Lung (tissue), 12 donors: ENCODE data around the gene UBE2I. TPM values are rescaled to one million over a fixed set of nuclear protein-coding genes. Genes with fewer than 3 reads are reported as not detected.

ENCODE experiments used
- ATAC-seq: fragments of 200-7000 bp; cut with Tn5 transposase; one replicate; pipeline ENCODE4 v1.9.1; 2020; ENCODE audit warnings: moderate number of reproducible peaks; ENCODE audit not compliant: insufficient read depth, low FRiP score
- DNase-seq, 3 donors: peaks; one replicate each; pipeline ENCODE4 v3.0.0-alpha.2; 2013 to 2017
- H3K27ac ChIP-seq, 2 donors: one replicate each; pipeline ENCODE4 v1.5.1; 2013; ENCODE audit warnings: mild to moderate bottlenecking in 2 of 2, moderate library complexity in 2 of 2, control low read depth in 1 of 2, inconsistent platforms in 1 of 2, low read depth in 1 of 2, low read length in 1 of 2
- H3K27me3 ChIP-seq, 3 donors: one replicate each; pipeline ENCODE4 v1.5.1; 2013; ENCODE audit warnings: low read length in 2 of 3; ENCODE audit not compliant: control insufficient read depth in 3 of 3, insufficient read depth in 3 of 3
- H3K36me3 ChIP-seq, 4 donors: one replicate each; pipeline ENCODE4 v1.5.1; 2013; ENCODE audit warnings: low read length in 4 of 4, mild to moderate bottlenecking in 1 of 4, moderate library complexity in 1 of 4; ENCODE audit not compliant: control insufficient read depth in 4 of 4, insufficient read depth in 4 of 4
- H3K4me1 ChIP-seq, 5 donors: one replicate each; pipeline ENCODE4 v1.5.1; 2013; ENCODE audit warnings: low read length in 5 of 5, mild to moderate bottlenecking in 2 of 5, moderate library complexity in 1 of 5; ENCODE audit not compliant: control insufficient read depth in 5 of 5, insufficient read depth in 5 of 5
- H3K4me3 ChIP-seq: one replicate; pipeline ENCODE4 v1.5.1; 2013; ENCODE audit warnings: mild to moderate bottlenecking, control low read depth, moderate library complexity
- H3K9ac ChIP-seq, 2 donors: one replicate each; pipeline ENCODE4 v1.5.1; 2013; ENCODE audit warnings: low read length in 2 of 2, control low read depth in 1 of 2; ENCODE audit not compliant: insufficient read depth in 1 of 2
- H3K9me3 ChIP-seq, 4 donors: one replicate each; pipeline ENCODE4 v1.5.1; 2013; ENCODE audit warnings: low read length in 3 of 4, mild to moderate bottlenecking in 1 of 4, moderate library complexity in 1 of 4; ENCODE audit not compliant: control insufficient read depth in 4 of 4, insufficient read depth in 3 of 4
- WGBS, 2 donors: extraction: QIAGEN DNeasy Blood & Tissue Kit; methylation state at CpG; one replicate each; pipeline ENCODE4 v1.1.7; 2013; 5-methylcytosine and 5-hydroxymethylcytosine counted together
- polyA plus RNA-seq, 2 donors: library from polyadenylated mRNA; stranded (reverse); fragments of 200-250 nt; gene quantifications; one replicate each; pipeline ENCODE4 v1.2.1, GENCODE V29; 2013
- total RNA-seq, 2 donors: library from RNA; depleted of rRNA in 1 of 2; stranded (reverse); fragments of >200 nt in 1 of 2; gene quantifications; one replicate each; pipeline ENCODE4 v1.2.1, GENCODE V29; 2014 to 2021
- TF ChIP-seq, protein P1 (sequence below): IDR thresholded peaks from 2 replicates; pipeline ENCODE4 v1.5.1; 2012; ENCODE audit warnings: mild to moderate bottlenecking; ENCODE audit errors: control extremely low read depth, extremely low read depth
- donor health status: control.
- donor health status: control.
- donor health status: Bipolar disorder and iron deficiency.
- donor health status: healthy.
- donor health status: DM: yes; HTN: yes; CAD: no.

Gene UBE2I
- total and polyA plus RNA-seq, 4 donors: 63.9 to 96.8 (median 81.5) TPM

DNA sequence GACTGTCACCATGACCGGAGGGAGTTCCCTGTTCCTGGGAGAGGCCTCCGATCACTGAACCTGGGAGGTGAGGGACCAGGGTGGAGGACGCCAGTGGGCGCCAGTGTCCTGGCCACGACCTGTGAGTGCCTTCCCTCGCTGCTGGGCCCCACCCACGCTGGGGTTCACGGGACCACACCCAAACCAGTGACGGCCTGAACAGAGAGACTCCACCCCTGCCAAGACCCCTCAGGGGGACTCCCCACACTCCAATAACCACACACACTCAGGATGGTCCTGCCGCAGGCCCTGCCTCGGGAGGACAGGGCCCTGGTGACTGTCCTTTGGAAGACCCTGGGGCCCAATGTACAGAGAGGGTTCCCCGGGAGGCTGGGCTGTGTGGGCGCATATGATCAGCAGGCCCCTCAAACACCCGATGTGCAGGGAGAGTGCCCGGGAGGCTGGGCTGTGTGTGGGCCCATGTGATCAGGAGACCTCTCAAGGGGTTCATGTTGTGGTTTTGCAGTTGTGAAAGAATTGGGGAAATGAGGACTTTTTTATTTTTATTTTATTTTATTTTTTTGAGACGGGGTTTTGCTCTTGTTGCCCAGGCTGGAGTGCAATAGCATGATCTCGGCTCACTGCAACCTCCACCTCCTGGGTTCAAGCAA is 27.0 kb upstream of the UBE2I start:
- H3K36me3 ChIP-seq: no peaks in the 10 kb centered on the region
- WGBS, 2 donors: 64 to 65% methylated on average over 17 of the region's 17 CpGs
- H3K27ac ChIP-seq: no peak overlapping the region
- ATAC-seq: no peak
- no peak overlapping the region for H3K4me3 ChIP-seq
- H3K27me3 ChIP-seq: peaks cover 3 to 8% (median 4%) of the 10 kb centered on the region in 3 donors
- H3K9ac ChIP-seq: no peak overlapping the region
- peaks cover 0 to 3% (median 0%) of the 10 kb centered on the region in 5 donors for H3K4me1 ChIP-seq
- DNase-seq: no peak
- TF ChIP-seq, protein P1, sequence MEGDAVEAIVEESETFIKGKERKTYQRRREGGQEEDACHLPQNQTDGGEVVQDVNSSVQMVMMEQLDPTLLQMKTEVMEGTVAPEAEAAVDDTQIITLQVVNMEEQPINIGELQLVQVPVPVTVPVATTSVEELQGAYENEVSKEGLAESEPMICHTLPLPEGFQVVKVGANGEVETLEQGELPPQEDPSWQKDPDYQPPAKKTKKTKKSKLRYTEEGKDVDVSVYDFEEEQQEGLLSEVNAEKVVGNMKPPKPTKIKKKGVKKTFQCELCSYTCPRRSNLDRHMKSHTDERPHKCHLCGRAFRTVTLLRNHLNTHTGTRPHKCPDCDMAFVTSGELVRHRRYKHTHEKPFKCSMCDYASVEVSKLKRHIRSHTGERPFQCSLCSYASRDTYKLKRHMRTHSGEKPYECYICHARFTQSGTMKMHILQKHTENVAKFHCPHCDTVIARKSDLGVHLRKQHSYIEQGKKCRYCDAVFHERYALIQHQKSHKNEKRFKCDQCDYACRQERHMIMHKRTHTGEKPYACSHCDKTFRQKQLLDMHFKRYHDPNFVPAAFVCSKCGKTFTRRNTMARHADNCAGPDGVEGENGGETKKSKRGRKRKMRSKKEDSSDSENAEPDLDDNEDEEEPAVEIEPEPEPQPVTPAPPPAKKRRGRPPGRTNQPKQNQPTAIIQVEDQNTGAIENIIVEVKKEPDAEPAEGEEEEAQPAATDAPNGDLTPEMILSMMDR: no peak
- no peaks in the 10 kb centered on the region for H3K9me3 ChIP-seq

DNA sequence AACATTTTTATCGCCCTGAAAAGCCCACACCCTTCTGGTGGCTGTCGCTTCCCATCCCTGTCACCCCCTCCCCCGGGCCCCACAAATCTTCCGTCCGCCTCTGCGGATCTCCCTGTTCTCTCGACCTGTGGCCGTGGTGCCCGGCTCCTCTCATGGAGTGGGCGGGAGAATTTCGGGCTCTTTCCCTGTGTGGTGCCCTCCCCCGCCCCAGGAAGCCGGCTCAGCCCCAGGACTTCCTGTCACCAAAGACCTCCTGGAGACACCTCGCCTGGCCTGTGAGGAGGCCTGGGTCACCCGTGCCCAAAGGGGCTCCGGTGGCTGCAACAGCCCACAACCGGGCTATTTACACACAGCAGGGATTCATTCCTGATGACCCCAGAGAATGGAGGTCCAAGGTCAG is 26.1 kb upstream of the UBE2I start:
- Histone ChIP-seq H3K9me3 (peaks cover 0 to 3% (median 0%) of the 10 kb centered on the region in 4 donors), H3K27me3 (peaks cover 8 to 11% (median 9%) of the 10 kb centered on the region in 3 donors), H3K27ac (no peak overlapping the region), H3K36me3 (no peaks in the 10 kb centered on the region), H3K9ac (no peak overlapping the region), H3K4me1 (peaks cover 0 to 3% (median 0%) of the 10 kb centered on the region in 5 donors), H3K4me3 (no peak overlapping the region)
- TF ChIP-seq, protein P1: no peak
- DNase-seq (no peak), ATAC-seq (no peak)
- 30 to 34% methylated on average over 17 of the region's 17 CpGs for WGBS, 2 donors

DNA sequence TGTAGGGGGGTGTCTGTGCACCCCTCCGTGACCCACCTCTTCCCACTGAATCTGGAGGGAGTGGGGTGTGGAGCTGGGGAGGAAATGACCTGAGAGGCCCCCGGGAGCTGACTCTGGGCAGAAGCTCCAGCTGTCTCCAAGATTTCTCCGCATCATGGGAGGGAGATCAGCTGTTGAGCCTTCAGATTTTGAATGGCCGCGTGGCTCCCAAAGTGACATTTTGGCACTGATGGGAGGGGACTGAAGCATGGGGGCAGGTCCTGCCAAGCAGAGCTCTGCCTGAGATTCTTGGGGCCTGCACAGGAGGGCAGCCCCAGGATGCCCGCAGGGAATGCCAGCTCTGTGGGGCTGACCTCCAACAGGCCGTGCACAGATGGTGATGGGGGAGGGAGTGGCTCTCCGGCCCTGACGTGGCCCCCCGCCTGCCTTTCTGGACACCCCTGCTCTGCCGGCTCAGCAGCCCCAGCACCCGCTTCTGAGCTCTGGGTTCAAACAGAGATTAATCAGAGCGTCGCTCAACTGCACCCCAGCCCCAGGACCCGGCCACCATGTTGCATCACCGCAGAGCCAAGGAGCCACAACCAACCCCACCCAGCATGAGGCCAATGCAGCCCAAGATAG is 25.3 kb upstream of the UBE2I start:
- Histone ChIP-seq H3K4me1 (no peaks in the 10 kb centered on the region), H3K9ac (no peak overlapping the region), H3K4me3 (no peak overlapping the region), H3K27ac (no peak overlapping the region), H3K9me3 (peaks cover 0 to 3% (median 0%) of the 10 kb centered on the region in 4 donors), H3K36me3 (no peaks in the 10 kb centered on the region), H3K27me3 (peaks cover 5 to 17% (median 9%) of the 10 kb centered on the region in 3 donors)
- 70 to 71% methylated on average over 10 to 16 of the region's 16 CpGs for WGBS, 2 donors
- DNase-seq (no peak), ATAC-seq (no peak)
- TF ChIP-seq, protein P1: no peak
